GM12878 (cell line): ENCODE data around the gene ETV6. TPM values are rescaled to one million over a fixed set of nuclear protein-coding genes. Genes with fewer than 3 reads are reported as not detected.

Source experiments
- CHD2 ChIP-seq: IDR thresholded peaks from 2 replicates; pipeline ENCODE4 v1.6.1; 2011; ENCODE audit warnings: low read depth, low read length, improper control_type of control experiment, borderline replicate concordance
- DPF2 ChIP-seq: fragments of 450-650 bp; IDR thresholded peaks from 2 replicates; pipeline ENCODE4 v1.6.1; 2017; ENCODE audit warnings: mild to moderate bottlenecking
- HDAC2 ChIP-seq: fragments of 200-600 bp; sonication (generic); IDR thresholded peaks from 2 replicates; pipeline ENCODE4 v1.6.1; 2017
- MYC ChIP-seq: IDR thresholded peaks from 2 replicates; pipeline ENCODE4 v1.6.1; 2011; ENCODE audit warnings: mild to moderate bottlenecking, low read length, moderate library complexity, inconsistent platforms; ENCODE audit not compliant: insufficient read depth, insufficient replicate concordance, insufficient read length, severe bottlenecking
- RAD51 ChIP-seq: fragments of 450-650 bp; IDR thresholded peaks from 2 replicates; pipeline ENCODE4 v1.6.1; 2016; ENCODE audit warnings: moderate library complexity, mild to moderate bottlenecking, inconsistent platforms
- RELA ChIP-seq: fragments of 450-650 bp; IDR thresholded peaks from 2 replicates; pipeline ENCODE4 v1.8.0; 2014; ENCODE audit warnings: borderline replicate concordance; ENCODE audit not compliant: partially characterized antibody
- SIN3A ChIP-seq: IDR thresholded peaks from 2 replicates; pipeline ENCODE4 v1.6.1; 2012; ENCODE audit warnings: low read depth, low read length, improper control_type of control experiment
- SRF ChIP-seq, 2 experiments: IDR thresholded peaks; 2 replicates each; pipeline ENCODE4 v1.6.1; 2011; ENCODE audit warnings: low read depth in 2 of 2, low read length in 2 of 2, mild to moderate bottlenecking in 1 of 2, moderate library complexity in 1 of 2
- polyA plus RNA-seq, 11 experiments: library from polyadenylated mRNA; depleted of rRNA in 4 of 11; unstranded in 6 of 11; stranded (reverse) in 5 of 11; fragments of >200 nt; fragmentation: Nextera tagmentation in 4 of 11; fragmentation: Illumina TruSeq in 1 of 11; extraction: Ambion mirVana in 4 of 11; extraction: Trizol in 1 of 11; gene quantifications; 1 replicate in 1 of 11; 2 replicates in 10 of 11; pipeline versions ENCODE4 v1.2.1 to v1.2.3, GENCODE V29; 2011 to 2016; ENCODE audit warnings: inconsistent platforms in 2 of 11, missing spikeins in 2 of 11, low read depth in 1 of 11
- total RNA-seq, 4 experiments: library from RNA; depleted of rRNA in 3 of 4; stranded (reverse); fragments of >200 nt in 3 of 4; fragmentation: Illumina TruSeq in 1 of 4; extraction: Trizol in 1 of 4; gene quantifications; 2 replicates each; pipeline versions ENCODE4 v1.2.1 to v1.2.3, GENCODE V29; 2013 to 2021
- TF ChIP-seq, protein P1 (sequence below): fragments of 450-650 bp; IDR thresholded peaks from 2 replicates; pipeline ENCODE4 v1.6.1; 2017; ENCODE audit warnings: mild to moderate bottlenecking, moderate library complexity
- TF ChIP-seq, protein P2 (sequence below): fragments of 450-650 bp; IDR thresholded peaks from 2 replicates; pipeline ENCODE4 v1.6.1; 2018; ENCODE audit warnings: mild to moderate bottlenecking, low read depth, moderate library complexity; ENCODE audit not compliant: partially characterized antibody
- TF ChIP-seq, protein P3 (sequence below): IDR thresholded peaks from 2 replicates; pipeline ENCODE4 v1.6.1; 2011; ENCODE audit warnings: borderline replicate concordance, low read depth, mild to moderate bottlenecking, moderate library complexity, mixed read lengths, low read length; ENCODE audit not compliant: insufficient read depth; ENCODE audit errors: extremely low read length

ETV6 gene
- total and polyA plus RNA-seq, 10 of the 15 experiments (the other 5 are each of a cell fraction or from before 2014, with no cell fraction given): 6.6 to 74.8 (median 24.6) TPM

DNA sequence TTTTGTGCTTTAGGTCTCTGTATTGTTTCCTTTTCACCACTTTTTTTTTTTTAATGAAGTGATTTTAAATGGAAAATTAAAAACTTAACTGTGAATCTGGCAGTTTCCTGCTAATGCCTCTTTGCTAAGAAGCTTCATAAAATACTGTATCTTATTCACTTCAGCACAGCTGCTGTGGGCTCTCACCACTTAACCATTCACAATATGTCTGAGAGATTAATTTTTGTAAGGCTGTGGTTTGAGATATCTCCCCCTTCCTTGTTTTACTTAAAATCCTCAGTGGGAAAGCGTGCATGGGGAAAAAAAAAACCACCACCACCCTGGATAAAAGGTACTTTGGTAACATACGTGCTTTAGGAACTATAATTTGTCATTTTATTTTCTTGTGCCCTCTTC, 115.9 kb downstream of the ETV6 start (continued):
- TF ChIP-seq, protein P1, sequence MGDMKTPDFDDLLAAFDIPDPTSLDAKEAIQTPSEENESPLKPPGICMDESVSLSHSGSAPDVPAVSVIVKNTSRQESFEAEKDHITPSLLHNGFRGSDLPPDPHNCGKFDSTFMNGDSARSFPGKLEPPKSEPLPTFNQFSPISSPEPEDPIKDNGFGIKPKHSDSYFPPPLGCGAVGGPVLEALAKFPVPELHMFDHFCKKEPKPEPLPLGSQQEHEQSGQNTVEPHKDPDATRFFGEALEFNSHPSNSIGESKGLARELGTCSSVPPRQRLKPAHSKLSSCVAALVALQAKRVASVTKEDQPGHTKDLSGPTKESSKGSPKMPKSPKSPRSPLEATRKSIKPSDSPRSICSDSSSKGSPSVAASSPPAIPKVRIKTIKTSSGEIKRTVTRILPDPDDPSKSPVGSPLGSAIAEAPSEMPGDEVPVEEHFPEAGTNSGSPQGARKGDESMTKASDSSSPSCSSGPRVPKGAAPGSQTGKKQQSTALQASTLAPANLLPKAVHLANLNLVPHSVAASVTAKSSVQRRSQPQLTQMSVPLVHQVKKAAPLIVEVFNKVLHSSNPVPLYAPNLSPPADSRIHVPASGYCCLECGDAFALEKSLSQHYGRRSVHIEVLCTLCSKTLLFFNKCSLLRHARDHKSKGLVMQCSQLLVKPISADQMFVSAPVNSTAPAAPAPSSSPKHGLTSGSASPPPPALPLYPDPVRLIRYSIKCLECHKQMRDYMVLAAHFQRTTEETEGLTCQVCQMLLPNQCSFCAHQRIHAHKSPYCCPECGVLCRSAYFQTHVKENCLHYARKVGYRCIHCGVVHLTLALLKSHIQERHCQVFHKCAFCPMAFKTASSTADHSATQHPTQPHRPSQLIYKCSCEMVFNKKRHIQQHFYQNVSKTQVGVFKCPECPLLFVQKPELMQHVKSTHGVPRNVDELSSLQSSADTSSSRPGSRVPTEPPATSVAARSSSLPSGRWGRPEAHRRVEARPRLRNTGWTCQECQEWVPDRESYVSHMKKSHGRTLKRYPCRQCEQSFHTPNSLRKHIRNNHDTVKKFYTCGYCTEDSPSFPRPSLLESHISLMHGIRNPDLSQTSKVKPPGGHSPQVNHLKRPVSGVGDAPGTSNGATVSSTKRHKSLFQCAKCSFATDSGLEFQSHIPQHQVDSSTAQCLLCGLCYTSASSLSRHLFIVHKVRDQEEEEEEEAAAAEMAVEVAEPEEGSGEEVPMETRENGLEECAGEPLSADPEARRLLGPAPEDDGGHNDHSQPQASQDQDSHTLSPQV: no peak
- no peak for TF ChIP-seq RELA
- no peak for TF ChIP-seq MYC
- peak; percentile 78; the same call in 1 of the 2 replicates for TF ChIP-seq HDAC2
- no peak for TF ChIP-seq SIN3A
- TF ChIP-seq, protein P2, sequence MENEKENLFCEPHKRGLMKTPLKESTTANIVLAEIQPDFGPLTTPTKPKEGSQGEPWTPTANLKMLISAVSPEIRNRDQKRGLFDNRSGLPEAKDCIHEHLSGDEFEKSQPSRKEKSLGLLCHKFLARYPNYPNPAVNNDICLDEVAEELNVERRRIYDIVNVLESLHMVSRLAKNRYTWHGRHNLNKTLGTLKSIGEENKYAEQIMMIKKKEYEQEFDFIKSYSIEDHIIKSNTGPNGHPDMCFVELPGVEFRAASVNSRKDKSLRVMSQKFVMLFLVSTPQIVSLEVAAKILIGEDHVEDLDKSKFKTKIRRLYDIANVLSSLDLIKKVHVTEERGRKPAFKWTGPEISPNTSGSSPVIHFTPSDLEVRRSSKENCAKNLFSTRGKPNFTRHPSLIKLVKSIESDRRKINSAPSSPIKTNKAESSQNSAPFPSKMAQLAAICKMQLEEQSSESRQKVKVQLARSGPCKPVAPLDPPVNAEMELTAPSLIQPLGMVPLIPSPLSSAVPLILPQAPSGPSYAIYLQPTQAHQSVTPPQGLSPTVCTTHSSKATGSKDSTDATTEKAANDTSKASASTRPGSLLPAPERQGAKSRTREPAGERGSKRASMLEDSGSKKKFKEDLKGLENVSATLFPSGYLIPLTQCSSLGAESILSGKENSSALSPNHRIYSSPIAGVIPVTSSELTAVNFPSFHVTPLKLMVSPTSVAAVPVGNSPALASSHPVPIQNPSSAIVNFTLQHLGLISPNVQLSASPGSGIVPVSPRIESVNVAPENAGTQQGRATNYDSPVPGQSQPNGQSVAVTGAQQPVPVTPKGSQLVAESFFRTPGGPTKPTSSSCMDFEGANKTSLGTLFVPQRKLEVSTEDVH: peak; percentile 37
- TF ChIP-seq DPF2: no peak
- TF ChIP-seq CHD2: no peak
- no peak for TF ChIP-seq SRF (IDR thresholded peaks at IDR 0.05; ENCODE audit: low read depth in 2 of 2, low read length in 2 of 2)
- TF ChIP-seq, protein P3, sequence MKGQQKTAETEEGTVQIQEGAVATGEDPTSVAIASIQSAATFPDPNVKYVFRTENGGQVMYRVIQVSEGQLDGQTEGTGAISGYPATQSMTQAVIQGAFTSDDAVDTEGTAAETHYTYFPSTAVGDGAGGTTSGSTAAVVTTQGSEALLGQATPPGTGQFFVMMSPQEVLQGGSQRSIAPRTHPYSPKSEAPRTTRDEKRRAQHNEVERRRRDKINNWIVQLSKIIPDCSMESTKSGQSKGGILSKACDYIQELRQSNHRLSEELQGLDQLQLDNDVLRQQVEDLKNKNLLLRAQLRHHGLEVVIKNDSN: no peak
- no peak for TF ChIP-seq RAD51
- TF ChIP-seq, all 136 proteins: peak for 7
